SKM-1 treated with dmso at 0.1 percent for 144 hours (cell line): ENCODE data around the gene FOSL1.
"Not testable (repeated sequence)": the region's sequence is repeated elsewhere in the genome, so short reads cannot be mapped to it uniquely, and the experiment has no call there.

Source experiments
- DNase-seq: peaks from one replicate; lab custom pipeline; 2025; ENCODE audit not compliant: unreplicated experiment; lab: John Stamatoyannopoulos, UW

FOSL1 gene

GRCh38 chr11:65896034-65896999 is 3.9 kb downstream of the FOSL1 start:
- no peak for DNase-seq

- DNase-seq, result no peak
Observed at GRCh38 chr11:65895482-65895981, 4.7 kb downstream of the FOSL1 start.

- no peak for DNase-seq
Observed at GRCh38 chr11:65894034-65894591, 6.1 kb downstream of the FOSL1 start.

- no peak for DNase-seq
Observed at GRCh38 chr11:65892661-65893317, 7.4 kb downstream of the FOSL1 start.

GRCh38 chr11:65892137-65892540 is 8.0 kb downstream of the FOSL1 start:
- not testable (repeated sequence) for DNase-seq

GRCh38 chr11:65891219-65892136 is 8.7 kb downstream of the FOSL1 start:
- no peak for DNase-seq

- peak; percentile 89 for DNase-seq
Observed at GRCh38 chr11:65890324-65891218, 9.6 kb downstream of the FOSL1 start, which contains the start of gene CCDC85B. TSS of gene CCDC85B (plus strand) at chr11:65890673. CDS start at chr11:65890784, 111 bp downstream.

GRCh38 chr11:65888163-65888814 is 11.9 kb downstream of the FOSL1 start, which contains the start of gene FIBP:
TSS of gene FIBP (minus strand) at chr11:65888471. CDS start at chr11:65888418, 53 bp downstream.
- peak; percentile 96 for DNase-seq

GRCh38 chr11:65887723-65888162 is 12.4 kb downstream of the FOSL1 start:
- no peak for DNase-seq

- no peak for DNase-seq
Observed at GRCh38 chr11:65886826-65887722, 13.1 kb downstream of the FOSL1 start.

GRCh38 chr11:65885808-65886536 is 14.2 kb downstream of the FOSL1 start:
- no peak for DNase-seq

GRCh38 chr11:65885231-65885630 is 15.0 kb downstream of the FOSL1 start:
- DNase-seq, result no peak

GRCh38 chr11:65884716-65885092 is 15.5 kb downstream of the FOSL1 start:
- DNase-seq, result peak; percentile 75

GRCh38 chr11:65883786-65884715 is 16.1 kb downstream of the FOSL1 start:
- no peak for DNase-seq

- DNase-seq, result no peak
Observed at GRCh38 chr11:65883058-65883761, 17.0 kb downstream of the FOSL1 start.
